Tibial nerve (tissue), 4 donors: ENCODE measurements around the gene RTN4. TPM values are rescaled to one million over a fixed set of nuclear protein-coding genes. Genes with fewer than 3 reads are reported as not detected.

Source experiments
- DNase-seq, 2 donors: peaks; one replicate each; pipeline ENCODE4 v3.0.0-alpha.2; 2019; ENCODE audit warnings: low spot score in 2 of 2
- H3K27ac ChIP-seq, 4 donors: fragments of 200-600 bp; sonication (generic) in 3 of 4; one replicate each; pipeline ENCODE4 v1.5.1; 2017 to 2019; ENCODE audit warnings: mild to moderate bottlenecking in 1 of 4
- H3K27me3 ChIP-seq, 2 donors: fragments of 200-600 bp; sonication (generic) in 1 of 2; one replicate each; pipeline versions ENCODE4 v1.5.1 to v1.6.0; 2017 to 2019
- H3K36me3 ChIP-seq, 3 donors: fragments of 200-600 bp; sonication (generic); one replicate each; pipeline ENCODE4 v1.5.1; 2018 to 2019
- H3K4me1 ChIP-seq, 4 donors: fragments of 200-600 bp; sonication (generic) in 3 of 4; one replicate each; pipeline ENCODE4 v1.5.1; 2017 to 2019
- H3K4me3 ChIP-seq, 4 donors: fragments of 200-600 bp; sonication (generic) in 3 of 4; one replicate each; pipeline ENCODE4 v1.5.1; 2017 to 2019; ENCODE audit warnings: mild to moderate bottlenecking in 1 of 4, moderate library complexity in 1 of 4
- H3K9me3 ChIP-seq, 4 donors: fragments of 200-600 bp; sonication (generic) in 3 of 4; one replicate each; pipeline ENCODE4 v1.5.1; 2017 to 2019
- EP300 ChIP-seq, 2 donors: sonication (generic); formaldehyde crosslinking; IDR thresholded peaks; one replicate each; pipeline ENCODE4 v1.6.1; 2017; ENCODE audit warnings: antibody characterized with exemption in 2 of 2, mild to moderate bottlenecking in 1 of 2
- POLR2A ChIP-seq, 2 donors: fragments of 450-650 bp; IDR thresholded peaks; one replicate each; pipeline ENCODE4 v1.6.1; 2017; ENCODE audit warnings: antibody characterized with exemption in 2 of 2, mild to moderate bottlenecking in 2 of 2, moderate library complexity in 2 of 2
- WGBS, 2 donors: methylation state at CpG; one replicate each; pipeline ENCODE4 v1.1.5; 2018; 5-methylcytosine and 5-hydroxymethylcytosine counted together
- total RNA-seq, 4 donors: library from RNA; depleted of rRNA; stranded (reverse); fragments of >200 nt; gene quantifications; one replicate each; pipeline ENCODE4 v1.1.0, GENCODE V29; 2016
- TF ChIP-seq, protein P1 (sequence below), 5 experiments: fragments of 200-600 bp in 3 of 5; fragments of 450-650 bp in 2 of 5; sonication (generic) in 3 of 5; IDR thresholded peaks; one replicate each; pipeline ENCODE4 v1.5.1; 2016 to 2019; ENCODE audit warnings: antibody characterized with exemption in 5 of 5, mild to moderate bottlenecking in 3 of 5, moderate library complexity in 2 of 5

The RTN4 gene
- total RNA-seq, 4 donors from 2014 or later = 232 to 245 (median 243) TPM

DNA sequence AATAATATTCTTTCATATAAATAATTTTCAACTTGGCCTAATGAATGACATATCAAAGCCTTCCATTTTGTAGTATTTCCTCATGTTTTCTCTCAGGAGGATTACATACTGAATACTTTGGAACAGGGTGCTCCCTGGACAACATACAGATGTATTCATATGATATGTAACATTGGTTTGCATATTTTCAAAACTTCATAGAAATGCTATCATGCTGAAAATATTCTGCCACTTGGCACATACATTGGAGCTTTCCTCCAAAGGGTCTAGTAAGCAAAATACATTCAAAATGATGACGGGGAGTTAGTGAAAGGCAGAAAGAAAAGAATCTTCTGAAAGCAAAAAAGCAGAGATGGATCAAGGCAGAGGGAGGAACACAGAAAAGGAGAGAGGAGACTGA lies 38.1 kb upstream of the RTN4 start:
- Histone ChIP-seq H3K9me3 (no peaks in the 10 kb centered on the region), H3K27ac (no peak overlapping the region), H3K27me3 (no peaks in the 10 kb centered on the region), H3K36me3 (no peaks in the 10 kb centered on the region), H3K4me3 (no peak overlapping the region), H3K4me1 (no peaks in the 10 kb centered on the region)
- 51 to 52% methylated on average over 1 of the region's 1 CpG for WGBS, 2 donors
- TF ChIP-seq POLR2A (IDR thresholded peaks at IDR 0.05) = no peak
- no peak for TF ChIP-seq EP300 (IDR thresholded peaks at IDR 0.05)
- TF ChIP-seq, protein P1, sequence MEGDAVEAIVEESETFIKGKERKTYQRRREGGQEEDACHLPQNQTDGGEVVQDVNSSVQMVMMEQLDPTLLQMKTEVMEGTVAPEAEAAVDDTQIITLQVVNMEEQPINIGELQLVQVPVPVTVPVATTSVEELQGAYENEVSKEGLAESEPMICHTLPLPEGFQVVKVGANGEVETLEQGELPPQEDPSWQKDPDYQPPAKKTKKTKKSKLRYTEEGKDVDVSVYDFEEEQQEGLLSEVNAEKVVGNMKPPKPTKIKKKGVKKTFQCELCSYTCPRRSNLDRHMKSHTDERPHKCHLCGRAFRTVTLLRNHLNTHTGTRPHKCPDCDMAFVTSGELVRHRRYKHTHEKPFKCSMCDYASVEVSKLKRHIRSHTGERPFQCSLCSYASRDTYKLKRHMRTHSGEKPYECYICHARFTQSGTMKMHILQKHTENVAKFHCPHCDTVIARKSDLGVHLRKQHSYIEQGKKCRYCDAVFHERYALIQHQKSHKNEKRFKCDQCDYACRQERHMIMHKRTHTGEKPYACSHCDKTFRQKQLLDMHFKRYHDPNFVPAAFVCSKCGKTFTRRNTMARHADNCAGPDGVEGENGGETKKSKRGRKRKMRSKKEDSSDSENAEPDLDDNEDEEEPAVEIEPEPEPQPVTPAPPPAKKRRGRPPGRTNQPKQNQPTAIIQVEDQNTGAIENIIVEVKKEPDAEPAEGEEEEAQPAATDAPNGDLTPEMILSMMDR (IDR thresholded peaks at IDR 0.05) = no peak
- no peak for DNase-seq

DNA sequence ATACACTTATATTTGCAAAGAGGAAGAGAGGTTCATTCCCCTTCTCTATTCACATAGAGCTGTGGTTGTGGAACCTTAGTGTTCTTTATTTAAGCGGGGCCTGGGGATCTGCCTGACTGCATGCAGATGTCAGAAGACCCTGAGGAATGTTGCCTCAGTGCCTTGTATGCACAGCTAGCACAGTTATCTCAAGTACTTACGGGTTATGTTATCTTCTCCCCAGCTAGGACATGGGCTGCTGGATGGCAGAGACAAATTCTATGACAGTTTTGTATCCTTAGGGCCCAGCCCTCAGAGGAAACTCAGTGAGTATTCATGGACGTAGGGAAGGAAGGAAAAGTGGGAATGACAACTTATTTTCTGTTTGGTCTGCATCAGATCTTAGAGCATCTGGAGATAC lies 37.7 kb upstream of the RTN4 start:
- Histone ChIP-seq H3K9me3 (no peaks in the 10 kb centered on the region), H3K4me1 (no peaks in the 10 kb centered on the region), H3K4me3 (no peak overlapping the region), H3K36me3 (no peaks in the 10 kb centered on the region), H3K27me3 (no peaks in the 10 kb centered on the region), H3K27ac (no peak overlapping the region)
- WGBS, 2 donors = 78 to 80% methylated on average over 3 of the region's 3 CpGs
- DNase-seq = no peak
- no peak for TF ChIP-seq EP300 (IDR thresholded peaks at IDR 0.05)
- TF ChIP-seq, protein P1 (IDR thresholded peaks at IDR 0.05) = no peak
- no peak for TF ChIP-seq POLR2A (IDR thresholded peaks at IDR 0.05)

DNA sequence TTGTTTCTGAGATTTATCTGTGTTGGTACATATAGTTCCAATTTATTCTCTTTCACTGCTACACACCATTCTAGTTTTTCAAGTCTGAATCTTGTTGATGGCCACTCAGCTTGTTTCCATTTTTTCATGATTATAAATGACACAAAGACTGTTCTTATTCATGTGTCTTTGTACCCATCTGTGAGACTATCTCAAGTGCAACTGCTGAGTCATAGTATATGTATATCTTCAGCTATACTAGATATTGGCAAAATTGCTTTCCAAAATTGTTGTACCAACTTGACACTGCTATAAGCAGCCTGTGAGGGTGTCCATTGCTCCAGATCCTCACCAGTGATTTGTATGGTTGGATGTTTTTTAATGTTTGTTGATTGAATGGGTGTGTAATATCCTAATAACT lies 37.2 kb upstream of the RTN4 start:
- Histone ChIP-seq H3K27me3 (no peaks in the 10 kb centered on the region), H3K4me1 (no peaks in the 10 kb centered on the region), H3K27ac (no peak overlapping the region), H3K9me3 (no peaks in the 10 kb centered on the region), H3K4me3 (no peak overlapping the region), H3K36me3 (no peaks in the 10 kb centered on the region)
- no peak for DNase-seq
- no peak for TF ChIP-seq EP300 (IDR thresholded peaks at IDR 0.05)
- TF ChIP-seq, protein P1 (IDR thresholded peaks at IDR 0.05) = no peak

DNA sequence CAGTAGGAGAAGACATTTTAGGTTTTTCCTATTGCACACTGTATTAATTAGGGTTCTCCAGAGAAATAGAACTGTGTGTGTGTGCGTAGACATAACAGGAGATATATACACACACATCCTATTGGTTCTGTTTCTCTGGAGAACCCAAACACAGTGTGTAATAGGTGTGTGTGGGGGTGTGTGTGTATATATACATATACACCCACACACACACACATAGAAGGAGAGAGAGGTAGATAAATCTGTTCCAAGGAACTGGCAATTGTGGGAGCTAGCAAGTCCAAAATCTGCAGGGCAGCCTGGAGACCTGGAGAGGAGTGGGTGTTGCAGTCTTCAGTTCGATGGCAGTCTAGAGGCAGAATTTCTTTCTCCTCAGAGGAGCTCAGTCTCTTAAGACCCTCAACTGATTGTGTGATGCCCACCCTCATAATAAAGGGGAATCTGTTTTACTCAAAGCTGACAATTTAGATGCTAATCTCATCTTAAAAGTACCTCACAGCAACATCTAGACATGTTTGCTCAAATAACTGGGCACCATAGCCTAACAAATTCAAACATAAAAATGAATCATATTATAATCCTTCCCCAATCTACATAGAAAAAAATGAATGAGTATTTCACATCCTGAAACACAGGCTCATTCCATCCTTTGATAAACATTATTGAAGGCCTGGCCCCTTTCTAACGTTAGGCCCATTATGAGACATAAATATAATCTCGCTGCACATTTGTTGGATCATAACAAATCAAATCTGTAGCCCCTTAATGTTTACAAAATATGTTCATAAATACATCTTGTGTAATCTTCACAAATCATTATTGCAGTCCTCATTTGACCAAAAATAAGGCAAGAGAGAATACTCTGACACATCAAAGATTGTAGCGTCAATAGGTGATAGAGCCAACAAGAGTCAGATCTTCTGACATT lies 35.1 kb upstream of the RTN4 start:
- 82 to 86% methylated on average over 5 of the region's 5 CpGs for WGBS, 2 donors
- H3K36me3 ChIP-seq = no peaks in the 10 kb centered on the region

DNA sequence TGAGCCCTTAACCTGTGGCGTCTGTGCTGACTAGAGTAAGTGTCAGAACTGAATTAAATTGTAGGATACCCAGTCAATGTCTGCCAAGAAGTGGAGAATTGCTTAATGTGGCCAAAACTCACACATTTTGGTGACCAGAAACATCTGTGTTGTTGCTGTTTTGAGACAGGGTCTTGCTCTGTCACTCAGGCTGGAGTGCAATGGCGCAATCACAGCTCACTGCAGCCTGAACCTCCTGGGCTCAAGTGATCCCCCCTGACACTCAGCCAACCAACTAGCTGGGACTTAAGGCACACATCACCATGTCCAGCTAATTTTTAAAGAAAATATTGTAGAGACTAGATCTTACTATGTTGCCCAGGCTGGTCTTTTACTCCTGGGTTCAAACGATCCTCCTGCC lies 34.4 kb upstream of the RTN4 start:
- H3K9me3 ChIP-seq = no peaks in the 10 kb centered on the region
- no peaks in the 10 kb centered on the region for H3K4me1 ChIP-seq
- H3K4me3 ChIP-seq = no peak overlapping the region
- no peak overlapping the region for H3K27ac ChIP-seq
- H3K27me3 ChIP-seq = no peaks in the 10 kb centered on the region
- 90 to 92% methylated on average over 3 of the region's 3 CpGs for WGBS, 2 donors
- TF ChIP-seq, protein P1 (IDR thresholded peaks at IDR 0.05) = no peak
- TF ChIP-seq POLR2A (IDR thresholded peaks at IDR 0.05) (no peak), EP300 (IDR thresholded peaks at IDR 0.05) (no peak)
- no peaks in the 10 kb centered on the region for H3K36me3 ChIP-seq
- DNase-seq = no peak

More for the DNA sequence above, 35.1 kb upstream of the RTN4 start:
- Histone ChIP-seq H3K27ac (no peak overlapping the region), H3K9me3 (no peaks in the 10 kb centered on the region), H3K27me3 (no peaks in the 10 kb centered on the region), H3K4me3 (no peak overlapping the region), H3K4me1 (no peaks in the 10 kb centered on the region)
- no peak for TF ChIP-seq EP300 (IDR thresholded peaks at IDR 0.05)
- TF ChIP-seq POLR2A (IDR thresholded peaks at IDR 0.05) = no peak
- TF ChIP-seq, protein P1 (IDR thresholded peaks at IDR 0.05) = no peak
- DNase-seq = no peak
